GM12875 (cell line): ENCODE measurements around the gene OR6K6.

Source experiments
- H3K4me3 ChIP-seq: one replicate; pipeline ENCODE4 v1.5.1; 2011; ENCODE audit warnings: low read depth, low read length, control low read depth
- TF ChIP-seq, protein P1 (sequence below): IDR thresholded peaks from 2 replicates; pipeline ENCODE4 v1.5.1; 2011; ENCODE audit warnings: low read depth, mild to moderate bottlenecking, control low read depth, inconsistent platforms, low read length, moderate library complexity, borderline replicate concordance; ENCODE audit not compliant: insufficient read depth

The OR6K6 gene, protein sequence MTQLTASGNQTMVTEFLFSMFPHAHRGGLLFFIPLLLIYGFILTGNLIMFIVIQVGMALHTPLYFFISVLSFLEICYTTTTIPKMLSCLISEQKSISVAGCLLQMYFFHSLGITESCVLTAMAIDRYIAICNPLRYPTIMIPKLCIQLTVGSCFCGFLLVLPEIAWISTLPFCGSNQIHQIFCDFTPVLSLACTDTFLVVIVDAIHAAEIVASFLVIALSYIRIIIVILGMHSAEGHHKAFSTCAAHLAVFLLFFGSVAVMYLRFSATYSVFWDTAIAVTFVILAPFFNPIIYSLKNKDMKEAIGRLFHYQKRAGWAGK

DNA sequence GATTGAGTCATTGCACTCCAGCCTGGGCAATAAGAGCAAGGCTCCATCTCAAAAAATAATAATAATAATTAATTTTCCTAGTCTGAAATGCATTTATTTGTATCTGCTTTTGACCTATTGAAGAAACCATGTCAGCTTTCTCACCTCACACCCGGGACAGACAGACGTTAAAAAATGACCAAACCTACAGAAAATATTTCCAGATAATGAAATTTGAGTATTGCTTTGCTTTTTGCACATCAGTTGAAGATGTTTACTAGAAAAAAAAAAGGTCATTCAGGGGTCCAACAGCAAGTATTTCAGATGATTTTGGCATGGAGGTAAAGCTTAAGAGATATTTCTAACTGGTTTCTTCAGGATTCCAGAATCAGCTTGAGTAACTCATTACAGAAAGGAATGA, at the start of gene OR6K6:
Gene OR6K6, plus strand, starts transcription at position 301 of the 400 bp plus-strand sequence. CDS start 168 bp downstream, outside the sequence.
- no peak within 1 kb of the TSS for H3K4me3 ChIP-seq
- TF ChIP-seq, protein P1, sequence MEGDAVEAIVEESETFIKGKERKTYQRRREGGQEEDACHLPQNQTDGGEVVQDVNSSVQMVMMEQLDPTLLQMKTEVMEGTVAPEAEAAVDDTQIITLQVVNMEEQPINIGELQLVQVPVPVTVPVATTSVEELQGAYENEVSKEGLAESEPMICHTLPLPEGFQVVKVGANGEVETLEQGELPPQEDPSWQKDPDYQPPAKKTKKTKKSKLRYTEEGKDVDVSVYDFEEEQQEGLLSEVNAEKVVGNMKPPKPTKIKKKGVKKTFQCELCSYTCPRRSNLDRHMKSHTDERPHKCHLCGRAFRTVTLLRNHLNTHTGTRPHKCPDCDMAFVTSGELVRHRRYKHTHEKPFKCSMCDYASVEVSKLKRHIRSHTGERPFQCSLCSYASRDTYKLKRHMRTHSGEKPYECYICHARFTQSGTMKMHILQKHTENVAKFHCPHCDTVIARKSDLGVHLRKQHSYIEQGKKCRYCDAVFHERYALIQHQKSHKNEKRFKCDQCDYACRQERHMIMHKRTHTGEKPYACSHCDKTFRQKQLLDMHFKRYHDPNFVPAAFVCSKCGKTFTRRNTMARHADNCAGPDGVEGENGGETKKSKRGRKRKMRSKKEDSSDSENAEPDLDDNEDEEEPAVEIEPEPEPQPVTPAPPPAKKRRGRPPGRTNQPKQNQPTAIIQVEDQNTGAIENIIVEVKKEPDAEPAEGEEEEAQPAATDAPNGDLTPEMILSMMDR = no peak

DNA sequence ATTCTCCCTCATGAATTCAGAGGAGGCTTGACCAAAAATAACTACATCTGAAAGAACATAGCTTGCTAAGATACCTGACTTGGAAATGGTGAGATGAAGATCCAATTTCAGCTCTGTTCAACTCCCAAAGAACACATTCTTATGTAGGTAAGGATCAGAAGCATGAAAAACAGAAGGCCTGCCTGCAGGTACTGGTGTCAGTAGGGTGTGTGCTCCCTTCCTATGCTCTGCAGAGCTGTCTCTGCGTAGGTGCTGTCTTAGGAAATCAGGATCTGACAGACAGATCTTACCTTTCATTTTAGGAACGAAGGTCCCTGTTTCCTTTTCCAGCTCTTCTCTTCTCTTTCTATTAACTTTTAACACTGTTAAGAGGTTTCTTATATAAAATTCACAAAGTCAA, 48.4 kb upstream of the OR6K6 start:
- no peak overlapping the region for H3K4me3 ChIP-seq
- TF ChIP-seq, protein P1 = no peak

DNA sequence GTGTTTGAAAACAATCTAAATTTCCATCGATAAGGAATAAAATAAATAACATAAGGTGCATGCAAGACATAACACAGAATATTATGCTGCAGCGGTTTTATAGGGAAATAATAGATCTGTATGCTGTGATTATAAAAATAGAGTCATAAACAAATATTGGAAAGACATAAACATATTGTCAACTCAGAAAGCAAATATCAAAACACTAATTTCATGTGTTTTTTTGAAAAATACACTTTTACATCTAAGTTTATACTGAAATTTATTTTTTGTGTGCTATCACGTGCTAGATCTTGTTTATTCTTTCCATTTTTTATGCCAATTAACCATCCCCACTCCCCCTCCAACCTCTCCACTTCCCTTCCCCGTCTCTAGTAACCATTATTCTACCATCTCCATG, 43.4 kb upstream of the OR6K6 start:
- TF ChIP-seq, protein P1 = no peak
- no peak overlapping the region for H3K4me3 ChIP-seq

DNA sequence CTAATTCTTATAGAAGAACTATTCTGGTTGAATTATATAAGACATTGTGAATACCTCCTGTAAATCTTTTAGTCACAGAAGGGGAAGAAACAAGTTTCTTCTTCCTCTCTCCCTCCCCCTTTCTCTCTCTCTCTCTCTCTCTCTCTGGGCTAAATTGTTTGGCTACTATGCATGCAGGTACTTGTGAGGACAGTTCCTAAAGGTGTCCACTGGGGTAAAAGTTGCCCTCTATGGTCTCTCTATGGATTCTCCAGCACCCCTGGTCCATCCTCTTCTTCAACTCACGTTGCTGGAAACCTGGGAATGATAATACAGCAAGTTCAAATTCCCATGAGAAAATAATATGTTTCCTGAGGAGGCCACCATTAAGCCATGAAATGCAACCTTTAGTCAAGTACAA, 39.8 kb upstream of the OR6K6 start:
- H3K4me3 ChIP-seq = no peak overlapping the region
- TF ChIP-seq, protein P1 = no peak

DNA sequence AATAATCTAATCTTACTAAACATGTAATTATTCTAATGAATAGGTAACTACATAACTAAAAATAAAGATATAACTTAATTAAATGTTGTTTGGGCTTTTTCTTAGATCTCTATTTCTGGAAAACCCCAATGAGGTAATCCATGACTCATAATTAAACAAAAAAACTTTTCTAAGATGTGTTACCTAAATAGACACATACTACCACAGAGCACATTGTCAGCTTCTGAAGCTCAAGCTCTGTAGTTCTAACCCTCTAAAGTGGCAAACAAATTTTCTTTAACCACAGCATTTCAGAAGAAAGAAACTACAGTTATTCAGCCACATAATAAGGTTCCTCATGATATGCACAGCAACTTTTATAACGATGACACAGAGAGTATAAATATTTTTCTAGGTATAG, 38.2 kb upstream of the OR6K6 start:
- no peak overlapping the region for H3K4me3 ChIP-seq
- TF ChIP-seq, protein P1 = no peak

DNA sequence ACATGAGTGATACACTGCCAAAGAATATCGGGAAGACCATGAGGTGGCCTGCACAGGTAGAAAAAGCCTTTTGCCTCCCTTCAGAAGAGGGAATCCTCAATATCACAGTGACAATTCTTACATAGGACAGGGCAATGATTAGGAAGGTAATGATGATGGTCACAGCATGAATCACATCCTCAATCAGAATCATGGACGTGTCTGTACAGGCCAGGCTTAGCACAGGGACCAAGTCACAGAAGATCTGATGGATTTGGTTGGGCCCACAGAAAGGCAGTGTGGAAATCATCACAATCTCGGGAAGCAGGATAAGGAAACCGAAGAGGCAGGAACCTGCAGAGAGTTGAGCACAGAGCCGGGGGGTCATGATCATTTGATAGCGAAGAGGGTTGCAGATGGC, 37.2 kb upstream of the OR6K6 start:
- no peak overlapping the region for H3K4me3 ChIP-seq
- TF ChIP-seq, protein P1 = no peak

DNA sequence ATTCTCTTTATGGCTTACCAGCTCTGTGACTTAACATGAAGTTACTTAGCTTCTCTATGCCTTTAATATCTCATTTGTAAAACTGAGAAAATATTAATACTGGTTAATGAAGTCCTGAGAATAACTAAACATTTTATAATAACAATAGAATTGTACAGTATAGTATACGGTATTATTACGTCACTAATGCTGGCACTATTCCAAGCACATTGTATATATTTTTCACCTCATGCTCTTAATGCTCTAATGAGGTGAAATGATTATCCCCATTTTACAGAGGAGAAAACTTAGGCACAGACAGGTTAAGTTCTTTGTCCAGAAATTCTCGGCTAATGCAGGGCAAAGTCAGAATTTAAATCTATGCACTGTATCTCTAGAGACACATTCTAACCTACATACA, 34.9 kb upstream of the OR6K6 start:
- TF ChIP-seq, protein P1 = no peak
- H3K4me3 ChIP-seq = no peak overlapping the region
